Skeletal muscle tissue (tissue), 4 donors: Measurements from ENCODE around the gene COQ7. TPM values are rescaled to one million over a fixed set of nuclear protein-coding genes. Genes with fewer than 3 reads are reported as not detected.

Experiments used
- H3K27ac ChIP-seq: one replicate; pipeline ENCODE4 v1.7.0; 2013; ENCODE audit warnings: mild to moderate bottlenecking, low read depth, low read length, inconsistent platforms
- H3K27me3 ChIP-seq, 3 donors: one replicate each; pipeline ENCODE4 v1.7.0; 2013; ENCODE audit warnings: low read length in 3 of 3; ENCODE audit not compliant: control insufficient read depth in 3 of 3, insufficient read depth in 3 of 3
- H3K36me3 ChIP-seq, 3 donors: one replicate each; pipeline ENCODE4 v1.7.0; 2013; ENCODE audit warnings: low read length in 3 of 3; ENCODE audit not compliant: control insufficient read depth in 3 of 3, insufficient read depth in 3 of 3
- H3K4me1 ChIP-seq, 3 donors: one replicate each; pipeline ENCODE4 v1.7.0; 2013; ENCODE audit warnings: low read length in 3 of 3, mild to moderate bottlenecking in 3 of 3; ENCODE audit not compliant: control insufficient read depth in 3 of 3, insufficient read depth in 3 of 3
- H3K4me3 ChIP-seq, 3 donors: one replicate each; pipeline ENCODE4 v1.7.0; 2013; ENCODE audit warnings: low read length in 3 of 3
- H3K9ac ChIP-seq, 3 donors: one replicate each; pipeline ENCODE4 v1.7.0; 2013; ENCODE audit warnings: low read length in 3 of 3, mild to moderate bottlenecking in 3 of 3, moderate library complexity in 2 of 3, low read depth in 1 of 3
- H3K9me3 ChIP-seq, 3 donors: one replicate each; pipeline ENCODE4 v1.7.0; 2013; ENCODE audit warnings: low read length in 3 of 3; ENCODE audit not compliant: control insufficient read depth in 3 of 3
- total RNA-seq: library from RNA; depleted of rRNA; stranded (reverse); fragments of >200 nt; gene quantifications from one replicate; pipeline ENCODE4 v1.2.3, GENCODE V29; 2014
- donor health status: Osteomylitis.

The COQ7 gene
- total RNA-seq, 1 donor from 2014 or later: 25.1 TPM

DNA sequence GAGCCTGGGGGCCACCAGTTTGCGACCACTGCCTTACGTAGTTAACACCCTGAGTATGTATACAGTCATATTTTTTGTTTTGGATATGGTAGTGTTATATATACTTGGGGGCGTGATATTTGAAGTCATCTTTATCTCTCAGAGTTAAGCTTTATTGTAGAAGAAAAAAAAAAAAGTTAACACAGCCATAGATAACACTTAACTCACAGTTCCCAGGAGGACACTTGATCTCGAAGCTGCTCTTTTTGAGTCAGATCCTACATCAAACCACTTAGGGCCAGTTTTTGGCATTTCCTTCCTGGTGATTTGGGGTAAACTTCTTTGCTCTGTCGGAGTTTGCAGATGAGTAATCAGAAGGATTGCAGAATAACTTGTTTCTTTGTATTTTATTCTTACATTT is 52.1 kb downstream of the COQ7 start:
- peak overlapping the region in 1 of 3 donors; percentile 52 for H3K9ac ChIP-seq
- H3K27ac ChIP-seq: peak overlapping the region; percentile 91
- H3K4me1 ChIP-seq: peaks cover 38 to 53% (median 41%) of the 10 kb centered on the region in 3 donors
- H3K27me3 ChIP-seq: no peaks in the 10 kb centered on the region
- H3K4me3 ChIP-seq: peak overlapping the region in 1 of 3 donors; percentile 55
- H3K9me3 ChIP-seq: no peaks in the 10 kb centered on the region
- H3K36me3 ChIP-seq: peaks cover 7 to 12% (median 9%) of the 10 kb centered on the region in 3 donors

DNA sequence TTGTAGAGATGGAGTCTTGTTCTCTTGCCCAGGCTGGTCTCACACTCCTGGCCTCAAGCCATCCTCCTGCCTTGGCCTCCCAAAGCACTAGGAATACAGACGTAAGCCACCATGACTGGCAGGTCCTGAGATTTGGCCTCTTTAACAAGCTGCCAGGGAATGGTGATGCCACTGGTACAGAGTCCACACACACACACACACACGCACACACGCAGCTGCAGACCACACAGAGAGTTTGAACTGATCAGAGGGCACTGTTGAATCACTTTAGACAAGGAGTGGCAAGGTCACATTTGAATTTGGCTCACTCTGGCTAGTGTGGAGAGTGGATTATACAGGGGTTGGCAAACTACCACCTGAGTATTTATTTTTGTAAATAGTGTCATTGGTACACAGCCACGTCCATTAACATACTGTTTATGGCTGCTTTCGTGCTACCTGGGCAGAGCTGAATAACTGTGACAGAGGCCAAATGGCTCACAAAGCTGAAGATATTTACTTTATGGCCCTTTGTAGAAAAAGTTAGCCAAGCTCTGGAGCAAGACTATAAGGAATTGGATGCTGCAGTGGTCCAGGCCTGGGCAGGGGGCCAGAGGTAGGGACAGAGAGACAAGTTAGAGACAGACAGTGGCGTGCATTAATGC is 56.2 kb downstream of the COQ7 start:
- Histone ChIP-seq H3K27me3 (no peaks in the 10 kb centered on the region), H3K4me1 (peaks cover 9 to 29% (median 14%) of the 10 kb centered on the region in 3 donors), H3K4me3 (no peak overlapping the region), H3K9ac (no peak overlapping the region), H3K27ac (peak overlapping the region; percentile 47), H3K9me3 (no peaks in the 10 kb centered on the region), H3K36me3 (peaks cover 0 to 7% (median 2%) of the 10 kb centered on the region in 3 donors)

DNA sequence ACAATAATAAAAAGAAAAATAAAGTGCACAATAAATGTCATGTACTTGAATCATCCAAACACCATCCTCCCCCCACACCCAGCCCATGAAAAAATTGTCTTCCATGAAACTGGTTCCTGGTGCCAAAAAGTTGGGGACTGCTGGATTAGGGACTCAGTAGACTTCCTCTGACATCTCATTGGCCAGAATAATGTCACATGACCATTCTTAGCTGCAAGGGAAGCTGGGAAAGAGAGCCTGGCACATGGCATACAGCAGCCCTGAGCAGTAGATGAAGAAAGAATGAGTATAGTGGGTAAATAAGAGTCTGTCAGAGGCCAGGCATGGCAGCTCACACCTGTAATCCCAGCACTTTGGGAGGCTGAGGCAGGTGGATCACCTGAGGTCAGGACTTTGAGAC is 58.9 kb downstream of the COQ7 start:
- Histone ChIP-seq H3K4me1 (peaks cover 17 to 32% (median 25%) of the 10 kb centered on the region in 3 donors), H3K4me3 (no peak overlapping the region), H3K9me3 (no peaks in the 10 kb centered on the region), H3K27me3 (no peaks in the 10 kb centered on the region), H3K9ac (no peak overlapping the region), H3K27ac (no peak overlapping the region), H3K36me3 (peaks cover 0 to 2% (median 2%) of the 10 kb centered on the region in 3 donors)

DNA sequence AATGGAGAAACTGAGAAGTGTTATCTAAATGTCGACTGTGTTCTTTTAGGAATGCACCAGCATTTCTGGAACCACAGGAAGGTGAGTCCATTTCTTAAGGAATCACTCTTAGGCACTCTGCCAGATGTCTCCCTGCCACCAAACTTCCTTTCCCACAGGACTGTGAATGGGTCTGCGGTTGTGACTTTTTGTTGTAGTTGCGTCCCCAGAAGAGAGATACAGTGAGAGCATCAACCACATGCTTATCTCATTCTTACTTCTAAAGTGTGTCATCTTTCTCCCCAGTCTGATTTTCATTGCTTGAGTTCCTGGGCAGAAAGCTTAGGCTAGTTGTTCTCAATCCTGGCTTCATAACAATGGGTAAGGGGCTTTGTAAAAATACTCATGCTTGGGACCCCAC is 59.8 kb downstream of the COQ7 start:
- peaks cover 0 to 2% (median 2%) of the 10 kb centered on the region in 3 donors for H3K36me3 ChIP-seq
- no peaks in the 10 kb centered on the region for H3K27me3 ChIP-seq
- no peaks in the 10 kb centered on the region for H3K9me3 ChIP-seq
- H3K9ac ChIP-seq: no peak overlapping the region
- no peak overlapping the region for H3K27ac ChIP-seq
- no peak overlapping the region for H3K4me3 ChIP-seq
- H3K4me1 ChIP-seq: peaks cover 21 to 41% (median 34%) of the 10 kb centered on the region in 3 donors

DNA sequence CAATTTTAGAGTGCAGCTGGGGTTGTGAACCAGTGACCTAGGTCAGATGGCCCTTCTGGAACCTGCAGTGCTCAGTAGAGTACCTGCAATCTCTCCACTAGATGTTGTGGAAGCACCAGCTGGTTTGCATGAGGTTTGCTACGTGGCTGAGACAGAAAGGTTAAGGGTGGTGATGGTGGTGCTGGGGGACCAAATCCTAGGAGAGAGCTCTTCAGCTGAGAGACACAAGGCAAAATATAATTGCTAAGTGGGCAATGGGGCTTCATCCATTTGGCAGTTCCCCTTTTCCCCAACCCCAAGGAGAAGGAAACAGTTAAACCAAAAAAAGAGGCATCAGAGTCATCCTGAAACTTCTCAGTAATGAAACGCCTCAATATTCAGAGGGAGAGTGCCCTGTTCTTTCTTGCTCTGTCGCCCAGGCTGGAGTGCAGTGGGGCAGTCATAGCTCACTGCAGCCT is 60.3 kb downstream of the COQ7 start:
- Histone ChIP-seq H3K27ac (no peak overlapping the region), H3K27me3 (no peaks in the 10 kb centered on the region), H3K36me3 (peaks cover 0 to 2% (median 0%) of the 10 kb centered on the region in 3 donors), H3K4me3 (no peak overlapping the region), H3K9me3 (no peaks in the 10 kb centered on the region), H3K9ac (no peak overlapping the region), H3K4me1 (peaks cover 21 to 42% (median 36%) of the 10 kb centered on the region in 3 donors)

DNA sequence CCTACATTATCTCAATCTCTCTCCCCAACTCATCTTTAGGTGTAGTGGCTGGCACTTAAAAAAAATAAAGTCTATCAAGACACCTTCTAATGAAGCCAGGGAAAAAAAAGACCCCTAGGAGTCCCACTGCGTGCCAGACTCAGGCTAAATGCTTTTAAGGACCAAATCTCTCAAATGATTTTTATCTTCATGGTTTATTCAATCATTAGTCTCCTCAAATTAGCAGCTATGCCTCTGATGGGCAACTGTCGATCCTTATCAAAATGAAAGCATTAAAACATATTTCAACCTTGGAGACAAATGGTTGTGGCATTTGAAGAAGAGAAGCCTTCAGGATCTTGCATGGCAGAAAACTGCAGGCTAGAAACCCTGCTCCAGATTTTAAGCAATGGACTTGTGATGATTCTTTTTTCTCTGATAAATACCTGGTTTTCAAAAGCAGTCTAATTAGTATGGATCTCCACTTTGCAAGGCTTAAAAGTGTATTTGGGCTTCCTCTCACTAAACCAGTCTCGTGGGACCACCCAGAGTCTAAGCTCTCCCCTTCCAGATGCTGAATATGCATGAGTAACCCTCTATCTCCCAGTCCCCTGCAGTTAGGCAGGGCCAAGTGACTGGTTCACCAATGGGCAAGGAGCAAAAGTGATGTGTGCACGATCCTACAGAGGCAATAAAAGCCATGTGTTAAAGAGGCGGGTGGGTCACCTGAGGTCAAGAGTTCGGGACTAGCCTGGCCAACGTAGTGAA is 61.2 kb downstream of the COQ7 start:
- no peak overlapping the region for H3K4me3 ChIP-seq
- H3K9me3 ChIP-seq: no peaks in the 10 kb centered on the region
- H3K27ac ChIP-seq: no peak overlapping the region
- peaks cover 0 to 2% (median 0%) of the 10 kb centered on the region in 3 donors for H3K36me3 ChIP-seq
- H3K9ac ChIP-seq: no peak overlapping the region
- H3K27me3 ChIP-seq: no peaks in the 10 kb centered on the region
- H3K4me1 ChIP-seq: peaks cover 21 to 42% (median 35%) of the 10 kb centered on the region in 3 donors

Other genes starting within 250 kb of the COQ7 start
- gene SMG1, start 141.2 kb upstream of the COQ7 start, total RNA-seq: 89.2 TPM
- 3.1 TPM for gene TMC7, start 83.7 kb upstream of the COQ7 start, total RNA-seq
- gene ITPRIPL2, start 46.4 kb downstream of the COQ7 start, total RNA-seq: 33.4 TPM
- 2.6 TPM for gene SYT17, start 100.6 kb downstream of the COQ7 start, total RNA-seq
- gene CLEC19A, start 218.1 kb downstream of the COQ7 start, total RNA-seq: not detected